GM19395 (cell line): ENCODE measurements around the gene CD47.
A peak's percentile ranks its signal among the peaks of the same experiment; 100 is the strongest.

ENCODE experiments used
- ATAC-seq: cut with Tn5 transposase; IDR thresholded peaks from one replicate; pipeline ENCODE4 v1.9.1; 2021; ENCODE audit warnings: mild to moderate bottlenecking, moderate library complexity; ENCODE audit not compliant: unreplicated experiment

CD47 gene

GRCh38 chr3:108118038-108118768, 27.4 kb upstream of the CD47 start:
- ATAC-seq, result no peak

GRCh38 chr3:108117241-108117775, 26.5 kb upstream of the CD47 start:
- ATAC-seq, result no peak

- ATAC-seq, result no peak
Measured at GRCh38 chr3:108114423-108115065, 23.7 kb upstream of the CD47 start.

GRCh38 chr3:108113975-108114374, 23.1 kb upstream of the CD47 start:
- no peak for ATAC-seq

GRCh38 chr3:108110934-108111333, 20.1 kb upstream of the CD47 start:
- no peak for ATAC-seq

GRCh38 chr3:108108416-108108815, 17.6 kb upstream of the CD47 start:
- no peak for ATAC-seq

GRCh38 chr3:108106449-108106848, 15.6 kb upstream of the CD47 start:
- ATAC-seq, result no peak

GRCh38 chr3:108106031-108106430, 15.2 kb upstream of the CD47 start:
- no peak for ATAC-seq

GRCh38 chr3:108103886-108104797, 13.3 kb upstream of the CD47 start:
- ATAC-seq, result no peak

- ATAC-seq, result no peak
Measured at GRCh38 chr3:108103040-108103751, 12.4 kb upstream of the CD47 start.

- no peak for ATAC-seq
Measured at GRCh38 chr3:108102420-108103039, 11.7 kb upstream of the CD47 start.

- peak; percentile 88 for ATAC-seq
Measured at GRCh38 chr3:108100906-108101660, 10.3 kb upstream of the CD47 start.

GRCh38 chr3:108099679-108100428, 9.0 kb upstream of the CD47 start:
- peak; percentile 34 for ATAC-seq

GRCh38 chr3:108099244-108099643, 8.4 kb upstream of the CD47 start:
- ATAC-seq, result no peak

- ATAC-seq, result no peak
Measured at GRCh38 chr3:108098003-108098370, 7.2 kb upstream of the CD47 start.

GRCh38 chr3:108097322-108098002, 6.6 kb upstream of the CD47 start:
- ATAC-seq, result no peak

- ATAC-seq, result no peak
Measured at GRCh38 chr3:108096532-108097321, 5.9 kb upstream of the CD47 start.
